NCI-H2107 treated with DMSO at 0.1 percent for 48 hours (cell line): ENCODE measurements around the gene SLCO4A1.
A peak's percentile ranks its signal among the peaks of the same experiment; 100 is the strongest.

Experiments used
- DNase-seq: peaks from one replicate; lab custom pipeline; 2025; ENCODE audit not compliant: unreplicated experiment; lab: John Stamatoyannopoulos, UW

SLCO4A1 gene

GRCh38 chr20:62663145-62664018, 21.1 kb downstream of the SLCO4A1 start:
- no peak for DNase-seq

GRCh38 chr20:62664019-62664971, 22.0 kb downstream of the SLCO4A1 start:
- no peak for DNase-seq

GRCh38 chr20:62665153-62665754, 23.0 kb downstream of the SLCO4A1 start:
- DNase-seq = no peak

GRCh38 chr20:62665826-62666735, 23.8 kb downstream of the SLCO4A1 start:
- DNase-seq = no peak

- DNase-seq = no peak
These were observed 24.6 kb downstream of the SLCO4A1 start for GRCh38 chr20:62666736-62667529.

- no peak for DNase-seq
These were observed 25.5 kb downstream of the SLCO4A1 start for GRCh38 chr20:62667530-62668440.

- DNase-seq = peak; percentile 61
These were observed 26.2 kb downstream of the SLCO4A1 start for GRCh38 chr20:62668441-62669027.

- DNase-seq = no peak
These were observed 26.9 kb downstream of the SLCO4A1 start for GRCh38 chr20:62669249-62669648.

- DNase-seq = no peak
These were observed 27.9 kb downstream of the SLCO4A1 start for GRCh38 chr20:62670156-62670555.

- DNase-seq = no peak
These were observed 28.7 kb downstream of the SLCO4A1 start for GRCh38 chr20:62670998-62671397.

GRCh38 chr20:62671765-62672164, 29.5 kb downstream of the SLCO4A1 start:
- DNase-seq = no peak

- DNase-seq = no peak
These were observed 32.1 kb downstream of the SLCO4A1 start for GRCh38 chr20:62674370-62674769.

- DNase-seq = no peak
These were observed 33.0 kb downstream of the SLCO4A1 start for GRCh38 chr20:62675156-62675876.

- DNase-seq = no peak
These were observed 33.6 kb downstream of the SLCO4A1 start for GRCh38 chr20:62675877-62676260.

- no peak for DNase-seq
These were observed 34.7 kb downstream of the SLCO4A1 start for GRCh38 chr20:62676976-62677375.

- no peak for DNase-seq
These were observed 35.4 kb downstream of the SLCO4A1 start for GRCh38 chr20:62677678-62678077.

GRCh38 chr20:62678553-62678952, 36.2 kb downstream of the SLCO4A1 start:
- no peak for DNase-seq
